ENCODE data around the gene FKBP7.
"Not testable (repeated sequence)": the region's sequence is repeated elsewhere in the genome, so short reads cannot be mapped to it uniquely, and the experiment has no call there.

Gene FKBP7

GRCh38 chr2:178426388-178426787 is 52.0 kb downstream of the FKBP7 start:
- peaks cover 17% of the 10 kb centered on the region for H3K36me3 ChIP-seq (ENCODE audit: control insufficient read depth, insufficient read depth, low read length)

GRCh38 chr2:178425255-178425827 is 53.1 kb downstream of the FKBP7 start:
- no peak overlapping the region for H3K4me3 ChIP-seq (ENCODE audit: insufficient read depth, low read depth, low read length)
- no peaks in the 10 kb centered on the region for H3K4me1 ChIP-seq (ENCODE audit: control insufficient read depth, insufficient read depth, low read length)
- H3K36me3 ChIP-seq (ENCODE audit: control insufficient read depth, insufficient read depth, low read length), result peaks cover 17% of the 10 kb centered on the region
- 100% methylated on average over 2 to 4 of the region's 4 CpGs for WGBS, 2 experiments
- peaks cover 3% of the 10 kb centered on the region for H3K9me3 ChIP-seq (ENCODE audit: control insufficient read depth, low read length)
- H3K27me3 ChIP-seq (ENCODE audit: control insufficient read depth, insufficient read depth, low read length, poor library complexity, severe bottlenecking), result no peaks in the 10 kb centered on the region
- no peak overlapping the region for H3K27ac ChIP-seq (ENCODE audit: insufficient read depth, low read depth, low read length, poor library complexity, severe bottlenecking)

More at GRCh38 chr2:178426388-178426787, 52.0 kb downstream of the FKBP7 start:
- Histone ChIP-seq H3K4me1 (ENCODE audit: control insufficient read depth, insufficient read depth, low read length) (no peaks in the 10 kb centered on the region), H3K9me3 (ENCODE audit: control insufficient read depth, low read length) (peaks cover 3% of the 10 kb centered on the region), H3K27ac (ENCODE audit: insufficient read depth, low read depth, low read length, poor library complexity, severe bottlenecking) (no peak overlapping the region), H3K27me3 (ENCODE audit: control insufficient read depth, insufficient read depth, low read length, poor library complexity, severe bottlenecking) (no peaks in the 10 kb centered on the region), H3K4me3 (ENCODE audit: insufficient read depth, low read depth, low read length) (no peak overlapping the region)
- WGBS, 2 experiments, result 92 to 97% methylated on average over 3 of the region's 3 CpGs

- H3K9me3 ChIP-seq (ENCODE audit: control insufficient read depth, low read length); H3K4me3 ChIP-seq (ENCODE audit: insufficient read depth, low read depth, low read length); H3K27ac ChIP-seq (ENCODE audit: insufficient read depth, low read depth, low read length, poor library complexity, severe bottlenecking); H3K4me1 ChIP-seq (ENCODE audit: control insufficient read depth, insufficient read depth, low read length); H3K27me3 ChIP-seq (ENCODE audit: control insufficient read depth, insufficient read depth, low read length, poor library complexity, severe bottlenecking): not testable (repeated sequence)
- 96% methylated on average over 5 of the region's 5 CpGs for WGBS, 2 experiments
- H3K36me3 ChIP-seq (ENCODE audit: control insufficient read depth, insufficient read depth, low read length), result peaks cover 17% of the 10 kb centered on the region
Measured at GRCh38 chr2:178423746-178424145, 54.7 kb downstream of the FKBP7 start.

DNA sequence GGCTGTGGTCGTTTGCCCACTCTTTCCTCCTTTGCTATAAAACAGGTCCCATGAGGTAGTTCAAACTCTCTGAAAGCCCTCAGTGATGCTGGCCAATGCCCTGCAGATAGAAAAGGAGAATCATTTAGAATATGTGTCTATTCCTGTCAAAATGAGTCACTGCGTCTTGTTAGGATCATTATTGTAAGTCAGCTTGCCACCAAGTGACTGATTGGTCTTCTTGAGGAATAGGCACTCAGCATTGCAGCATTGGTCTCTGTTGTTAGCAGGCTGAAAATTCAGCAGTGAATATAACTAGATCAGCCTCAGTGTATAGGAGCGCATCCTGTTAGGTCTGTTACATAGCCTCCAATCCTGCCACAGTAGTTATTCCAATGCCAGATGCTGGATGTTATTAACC is 56.3 kb downstream of the FKBP7 start:
- 70 to 79% methylated on average over 3 of the region's 3 CpGs for WGBS, 2 experiments
- H3K9me3 ChIP-seq (ENCODE audit: control insufficient read depth, low read length), result peaks cover 3% of the 10 kb centered on the region
- H3K27me3 ChIP-seq (ENCODE audit: control insufficient read depth, insufficient read depth, low read length, poor library complexity, severe bottlenecking), result no peaks in the 10 kb centered on the region
- H3K4me3 ChIP-seq (ENCODE audit: insufficient read depth, low read depth, low read length), result no peak overlapping the region
- no peak overlapping the region for H3K27ac ChIP-seq (ENCODE audit: insufficient read depth, low read depth, low read length, poor library complexity, severe bottlenecking)
- no peaks in the 10 kb centered on the region for H3K4me1 ChIP-seq (ENCODE audit: control insufficient read depth, insufficient read depth, low read length)
- peaks cover 7% of the 10 kb centered on the region for H3K36me3 ChIP-seq (ENCODE audit: control insufficient read depth, insufficient read depth, low read length)

- H3K4me3 ChIP-seq (ENCODE audit: insufficient read depth, low read depth, low read length), result no peak overlapping the region
- H3K4me1 ChIP-seq (ENCODE audit: control insufficient read depth, insufficient read depth, low read length), result no peaks in the 10 kb centered on the region
- H3K27ac ChIP-seq (ENCODE audit: insufficient read depth, low read depth, low read length, poor library complexity, severe bottlenecking), result no peak overlapping the region
- H3K9me3 ChIP-seq (ENCODE audit: control insufficient read depth, low read length), result peaks cover 3% of the 10 kb centered on the region
- H3K36me3 ChIP-seq (ENCODE audit: control insufficient read depth, insufficient read depth, low read length), result no peaks in the 10 kb centered on the region
- 85 to 93% methylated on average over 1 of the region's 1 CpG for WGBS, 2 experiments
- H3K27me3 ChIP-seq (ENCODE audit: control insufficient read depth, insufficient read depth, low read length, poor library complexity, severe bottlenecking), result no peaks in the 10 kb centered on the region
Measured at GRCh38 chr2:178420463-178420999, 57.9 kb downstream of the FKBP7 start.

- Histone ChIP-seq H3K4me1 (ENCODE audit: control insufficient read depth, insufficient read depth, low read length) (no peaks in the 10 kb centered on the region), H3K27me3 (ENCODE audit: control insufficient read depth, insufficient read depth, low read length, poor library complexity, severe bottlenecking) (no peaks in the 10 kb centered on the region), H3K36me3 (ENCODE audit: control insufficient read depth, insufficient read depth, low read length) (no peaks in the 10 kb centered on the region)
Measured at GRCh38 chr2:178419123-178419522, 59.3 kb downstream of the FKBP7 start.

DNA sequence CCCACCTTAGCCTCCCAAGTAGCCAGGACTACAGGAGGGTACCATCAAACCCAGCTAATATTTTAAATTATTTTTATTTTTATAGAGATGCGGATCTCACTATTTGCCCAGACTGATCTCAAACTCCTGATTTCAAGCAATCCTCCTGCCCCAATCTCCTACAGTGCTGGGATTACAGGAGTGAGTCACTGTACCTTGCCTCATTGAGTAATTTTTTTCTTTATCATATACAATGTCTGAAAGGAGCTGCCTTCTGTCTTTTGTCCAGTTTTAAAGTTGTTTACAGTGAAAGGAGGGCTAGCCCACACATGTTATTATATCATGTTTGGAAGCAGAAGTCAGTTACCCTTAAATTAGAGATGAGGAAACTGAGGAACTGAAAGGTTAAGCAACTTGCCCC is 60.0 kb downstream of the FKBP7 start:
- no peaks in the 10 kb centered on the region for H3K36me3 ChIP-seq (ENCODE audit: control insufficient read depth, insufficient read depth, low read length)
- WGBS, 2 experiments, result 100% methylated on average over 1 of the region's 1 CpG; no CpG with 5 or more reads in 1 of the 2 experiments

More at GRCh38 chr2:178419123-178419522, 59.3 kb downstream of the FKBP7 start:
- WGBS, 2 experiments, result 89% methylated on average over 1 of the region's 1 CpG; no CpG with 5 or more reads in 1 of the 2 experiments
- no peak overlapping the region for H3K27ac ChIP-seq (ENCODE audit: insufficient read depth, low read depth, low read length, poor library complexity, severe bottlenecking)
- no peak overlapping the region for H3K4me3 ChIP-seq (ENCODE audit: insufficient read depth, low read depth, low read length)
- H3K9me3 ChIP-seq (ENCODE audit: control insufficient read depth, low read length), result no peaks in the 10 kb centered on the region

GRCh38 chr2:178417916-178418315 is 60.5 kb downstream of the FKBP7 start:
- H3K4me3 ChIP-seq (ENCODE audit: insufficient read depth, low read depth, low read length), result no peak overlapping the region
- no peaks in the 10 kb centered on the region for H3K36me3 ChIP-seq (ENCODE audit: control insufficient read depth, insufficient read depth, low read length)
- no peak overlapping the region for H3K27ac ChIP-seq (ENCODE audit: insufficient read depth, low read depth, low read length, poor library complexity, severe bottlenecking)
- no peaks in the 10 kb centered on the region for H3K9me3 ChIP-seq (ENCODE audit: control insufficient read depth, low read length)
- H3K4me1 ChIP-seq (ENCODE audit: control insufficient read depth, insufficient read depth, low read length), result no peaks in the 10 kb centered on the region
- WGBS, 2 experiments, result 91 to 93% methylated on average over 3 of the region's 3 CpGs
- no peaks in the 10 kb centered on the region for H3K27me3 ChIP-seq (ENCODE audit: control insufficient read depth, insufficient read depth, low read length, poor library complexity, severe bottlenecking)

More for the DNA sequence above, 60.0 kb downstream of the FKBP7 start:
- H3K27me3 ChIP-seq (ENCODE audit: control insufficient read depth, insufficient read depth, low read length, poor library complexity, severe bottlenecking), result no peaks in the 10 kb centered on the region
- H3K27ac ChIP-seq (ENCODE audit: insufficient read depth, low read depth, low read length, poor library complexity, severe bottlenecking), result no peak overlapping the region
- no peak overlapping the region for H3K4me3 ChIP-seq (ENCODE audit: insufficient read depth, low read depth, low read length)
- H3K4me1 ChIP-seq (ENCODE audit: control insufficient read depth, insufficient read depth, low read length), result no peaks in the 10 kb centered on the region
- H3K9me3 ChIP-seq (ENCODE audit: control insufficient read depth, low read length), result no peaks in the 10 kb centered on the region

DNA sequence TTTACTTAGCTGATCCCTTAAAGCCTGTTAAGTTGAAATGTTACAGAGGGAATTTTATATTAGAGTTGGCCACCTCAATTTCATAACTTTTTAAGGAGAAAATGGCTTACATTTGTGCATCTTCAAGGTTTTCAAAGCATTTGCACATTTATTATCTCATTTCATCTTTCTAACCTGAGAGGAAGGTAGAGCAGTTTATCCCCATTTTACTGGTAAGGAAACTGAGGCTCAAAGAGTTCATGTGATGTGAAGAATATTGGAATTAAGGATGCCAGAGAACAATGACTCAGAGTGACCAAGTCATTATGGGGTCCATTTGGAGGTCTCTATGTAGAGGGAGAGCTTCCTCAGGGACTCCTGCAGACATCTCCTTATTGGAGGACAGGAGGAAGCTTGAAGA is 62.4 kb downstream of the FKBP7 start:
- no peaks in the 10 kb centered on the region for H3K4me1 ChIP-seq (ENCODE audit: control insufficient read depth, insufficient read depth, low read length)
- H3K9me3 ChIP-seq (ENCODE audit: control insufficient read depth, low read length), result no peaks in the 10 kb centered on the region
- no peaks in the 10 kb centered on the region for H3K36me3 ChIP-seq (ENCODE audit: control insufficient read depth, insufficient read depth, low read length)
- H3K27ac ChIP-seq (ENCODE audit: insufficient read depth, low read depth, low read length, poor library complexity, severe bottlenecking), result no peak overlapping the region
- H3K27me3 ChIP-seq (ENCODE audit: control insufficient read depth, insufficient read depth, low read length, poor library complexity, severe bottlenecking), result no peaks in the 10 kb centered on the region
- H3K4me3 ChIP-seq (ENCODE audit: insufficient read depth, low read depth, low read length), result no peak overlapping the region

GRCh38 chr2:178414266-178415247 is 63.8 kb downstream of the FKBP7 start:
- 23 to 25% methylated on average over 20 to 21 of the region's 21 CpGs for WGBS, 2 experiments
- H3K9me3 ChIP-seq (ENCODE audit: control insufficient read depth, low read length), result no peaks in the 10 kb centered on the region
- H3K4me3 ChIP-seq (ENCODE audit: insufficient read depth, low read depth, low read length), result peak overlapping the region; percentile 67
- H3K4me1 ChIP-seq (ENCODE audit: control insufficient read depth, insufficient read depth, low read length), result no peaks in the 10 kb centered on the region
- no peaks in the 10 kb centered on the region for H3K27me3 ChIP-seq (ENCODE audit: control insufficient read depth, insufficient read depth, low read length, poor library complexity, severe bottlenecking)
- peak overlapping the region; percentile 94 for H3K27ac ChIP-seq (ENCODE audit: insufficient read depth, low read depth, low read length, poor library complexity, severe bottlenecking)
- H3K36me3 ChIP-seq (ENCODE audit: control insufficient read depth, insufficient read depth, low read length), result no peaks in the 10 kb centered on the region

Measured in ectodermal cell (in vitro differentiated cells).